ENCODE data around the gene IFT27.

DNA sequence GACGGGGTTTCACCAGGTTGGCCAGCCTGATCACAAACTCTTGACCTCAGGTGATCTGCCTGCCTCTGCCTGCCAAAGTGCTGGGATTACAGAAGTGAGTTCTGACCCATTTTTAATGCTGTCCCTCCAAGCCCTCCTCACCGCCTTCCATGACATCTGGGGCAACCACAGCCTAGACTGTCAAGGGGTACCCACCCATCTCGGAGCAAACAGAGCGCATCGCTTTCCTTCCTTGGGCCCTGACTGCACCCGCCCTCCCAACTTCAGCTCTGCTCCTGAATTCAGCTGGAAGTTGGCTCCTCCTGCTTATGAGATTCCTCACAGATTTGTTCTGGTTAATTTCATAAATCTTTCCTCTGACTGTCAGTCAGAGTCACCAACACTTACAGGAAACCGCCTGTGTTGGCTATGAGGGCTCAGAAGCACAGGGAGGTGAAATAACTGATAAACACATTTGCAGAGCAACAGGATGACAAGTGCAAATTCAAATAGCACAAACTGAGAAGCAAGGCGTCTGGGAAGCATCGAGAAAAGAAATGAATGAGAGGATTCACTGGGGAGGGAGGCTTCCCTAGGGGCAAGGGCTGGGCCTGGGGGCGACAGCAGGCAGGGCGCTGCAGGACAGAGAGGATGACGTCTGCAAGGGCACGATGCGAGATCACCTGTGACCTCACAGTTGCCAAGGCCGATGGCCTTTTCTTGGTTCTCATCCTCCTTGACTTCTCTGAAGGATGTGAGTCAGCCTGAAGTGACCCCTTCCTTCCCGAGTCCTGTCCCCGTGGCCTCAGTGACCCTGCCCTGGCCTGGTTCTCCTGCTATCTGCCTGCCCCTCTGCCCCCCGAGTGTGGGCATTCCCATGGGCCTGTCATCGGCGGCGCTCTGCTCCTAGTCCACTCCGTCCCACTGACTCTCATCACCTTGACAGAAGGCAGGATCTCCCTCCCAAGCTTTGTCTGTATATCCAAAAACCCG, 6.1 kb downstream of the IFT27 start:
- no peak for TF ChIP-seq CTCF (optimal IDR thresholded peaks at IDR 0.05 in 1 of 3, IDR thresholded peaks at IDR 0.05 in 1 of 3, conservative IDR thresholded peaks at IDR 0.05 in 1 of 3; ENCODE audit: extremely low read depth in 1 of 3, insufficient read depth in 2 of 3, low read length in 3 of 3)
- no peak for TF ChIP-seq EZH2 (IDR thresholded peaks at IDR 0.05; ENCODE audit: low read length)
